Osteoblast (primary cell): ENCODE results near the gene TMEM132C. TPM values are rescaled to one million over a fixed set of nuclear protein-coding genes. Genes with fewer than 3 reads are reported as not detected.

Experiments
- DNase-seq: peaks from one replicate; pipeline ENCODE4 v3.0.0; 2011; ENCODE audit warnings: low spot score, mixed read lengths; ENCODE audit not compliant: insufficient read length; ENCODE audit errors: missing footprints
- H2AFZ ChIP-seq: 2 replicates; pipeline ENCODE4 v1.6.0; 2011; ENCODE audit warnings: mild to moderate bottlenecking, low read length
- H3K27ac ChIP-seq: 2 replicates; pipeline ENCODE4 v1.5.1; 2011; ENCODE audit warnings: mild to moderate bottlenecking, low read depth, low read length, moderate library complexity
- H3K27me3 ChIP-seq: 2 replicates; pipeline ENCODE4 v1.6.0; 2012; ENCODE audit warnings: mild to moderate bottlenecking, control low read depth, inconsistent platforms, low read length, moderate library complexity; ENCODE audit not compliant: insufficient read depth
- H3K36me3 ChIP-seq: 2 replicates; pipeline ENCODE4 v1.5.1; 2011; ENCODE audit warnings: mild to moderate bottlenecking, low read length, control low read depth, moderate library complexity; ENCODE audit not compliant: insufficient read depth
- H3K4me1 ChIP-seq: 2 replicates; pipeline ENCODE4 v1.5.1; 2011; ENCODE audit warnings: mild to moderate bottlenecking, low read length, control low read depth, moderate library complexity; ENCODE audit not compliant: insufficient read depth
- H3K4me2 ChIP-seq: 2 replicates; pipeline ENCODE4 v1.6.0; 2011; ENCODE audit warnings: mild to moderate bottlenecking, low read length; ENCODE audit not compliant: insufficient read depth
- H3K4me3 ChIP-seq: fragments of 200-600 bp; sonication (generic); 3 replicates; pipeline ENCODE4 v1.5.1; 2012; ENCODE audit warnings: mild to moderate bottlenecking, low read length, inconsistent platforms; ENCODE audit not compliant: insufficient read depth
- H3K79me2 ChIP-seq: 2 replicates; pipeline ENCODE4 v1.6.0; 2012; ENCODE audit warnings: mild to moderate bottlenecking, low read length, control low read depth, inconsistent platforms; ENCODE audit not compliant: insufficient read depth
- H3K9me3 ChIP-seq: 2 replicates; pipeline ENCODE4 v1.5.1; 2011; ENCODE audit warnings: low read depth, low read length, control low read depth
- H4K20me1 ChIP-seq: 2 replicates; pipeline ENCODE4 v1.6.0; 2012; ENCODE audit warnings: mild to moderate bottlenecking, low read length, control low read depth; ENCODE audit not compliant: insufficient read depth
- CTCF ChIP-seq: IDR thresholded peaks from 2 replicates; pipeline ENCODE4 v1.5.1; 2011; ENCODE audit warnings: mild to moderate bottlenecking, low read depth, low read length, moderate library complexity; ENCODE audit errors: extremely low read depth
- total RNA-seq: library from RNA; depleted of rRNA; stranded (reverse); fragments of >200 nt; gene quantifications from 2 replicates; pipeline ENCODE4 v1.2.3, GENCODE V29; 2012

The TMEM132C gene
- total RNA-seq, 1 donor = not detected

GRCh38 chr12:128709660-128710059, 442.7 kb downstream of the TMEM132C start:
- no peak overlapping the region for H3K4me3 ChIP-seq
- H3K36me3 ChIP-seq = no peaks in the 10 kb centered on the region
- H3K9me3 ChIP-seq = no peaks in the 10 kb centered on the region
- no peaks in the 10 kb centered on the region for H3K79me2 ChIP-seq
- no peaks in the 10 kb centered on the region for H4K20me1 ChIP-seq
- DNase-seq = no peak
- no peak overlapping the region for H3K4me2 ChIP-seq
- H3K4me1 ChIP-seq = no peaks in the 10 kb centered on the region
- no peak overlapping the region for H2AFZ ChIP-seq
- no peaks in the 10 kb centered on the region for H3K27me3 ChIP-seq
- TF ChIP-seq CTCF = no peak
- no peak overlapping the region for H3K27ac ChIP-seq

DNA sequence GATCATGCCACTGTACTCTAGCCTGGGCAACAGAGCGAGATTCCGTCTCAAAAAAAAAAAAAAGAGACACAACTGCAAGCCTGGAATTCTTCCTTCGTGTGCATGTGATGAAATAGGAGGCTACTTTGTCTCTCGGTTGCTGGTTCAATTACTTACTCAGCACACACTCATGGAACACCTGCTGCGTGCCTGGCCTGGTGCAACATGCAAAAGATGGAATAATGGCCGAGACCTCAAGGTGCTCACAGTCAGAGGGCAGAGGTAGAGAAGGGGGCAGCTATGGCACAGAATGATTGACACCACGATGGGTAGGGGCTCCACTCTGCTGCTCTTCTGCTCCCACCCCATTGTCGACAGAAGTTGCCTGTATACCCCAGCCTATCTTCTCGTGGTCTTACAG, 444.5 kb downstream of the TMEM132C start:
- Histone ChIP-seq H3K36me3 (no peaks in the 10 kb centered on the region), H4K20me1 (no peaks in the 10 kb centered on the region), H3K27me3 (no peaks in the 10 kb centered on the region), H3K4me2 (no peak overlapping the region), H3K27ac (no peak overlapping the region), H3K9me3 (no peaks in the 10 kb centered on the region), H3K4me1 (no peaks in the 10 kb centered on the region), H3K4me3 (no peak overlapping the region), H3K79me2 (no peaks in the 10 kb centered on the region), H2AFZ (no peak overlapping the region)
- TF ChIP-seq CTCF = no peak
- no peak for DNase-seq

- no peak overlapping the region for H3K4me3 ChIP-seq
- H4K20me1 ChIP-seq = no peaks in the 10 kb centered on the region
- no peak for TF ChIP-seq CTCF
- no peak for DNase-seq
- H3K4me1 ChIP-seq = no peaks in the 10 kb centered on the region
- H3K36me3 ChIP-seq = no peaks in the 10 kb centered on the region
- no peaks in the 10 kb centered on the region for H3K27me3 ChIP-seq
- no peaks in the 10 kb centered on the region for H3K9me3 ChIP-seq
- no peak overlapping the region for H3K27ac ChIP-seq
- H3K79me2 ChIP-seq = no peaks in the 10 kb centered on the region
- H2AFZ ChIP-seq = no peak overlapping the region
- H3K4me2 ChIP-seq = no peak overlapping the region
Observed at GRCh38 chr12:128712622-128713021, 445.7 kb downstream of the TMEM132C start.

DNA sequence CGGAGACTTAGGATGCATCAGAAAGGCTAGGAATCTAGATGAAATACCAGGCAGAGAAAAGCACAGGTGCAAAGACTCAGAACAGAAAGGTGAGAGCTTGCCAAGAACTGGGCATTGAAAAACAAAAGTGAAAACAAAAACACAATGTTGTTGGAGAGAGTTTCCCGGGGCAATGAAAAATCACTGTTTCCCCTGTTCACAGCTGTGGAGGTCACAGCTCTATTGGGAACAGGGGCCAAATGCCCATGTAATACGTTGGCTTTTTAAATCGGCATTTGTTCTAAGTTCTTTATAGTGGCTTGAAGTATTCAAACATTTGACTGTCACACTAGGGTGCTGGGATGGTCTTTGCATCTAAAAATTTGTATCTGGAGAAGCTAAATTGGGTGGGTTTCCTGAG, 448.5 kb downstream of the TMEM132C start:
- Histone ChIP-seq H3K9me3 (no peaks in the 10 kb centered on the region), H3K4me1 (no peaks in the 10 kb centered on the region), H3K27me3 (no peaks in the 10 kb centered on the region), H3K4me2 (no peak overlapping the region), H3K36me3 (no peaks in the 10 kb centered on the region), H3K79me2 (no peaks in the 10 kb centered on the region), H4K20me1 (no peaks in the 10 kb centered on the region), H3K27ac (no peak overlapping the region), H3K4me3 (no peak overlapping the region), H2AFZ (no peak overlapping the region)
- DNase-seq = no peak
- no peak for TF ChIP-seq CTCF
